Mesodermal cell (in vitro differentiated cells): Measurements from ENCODE around the gene CRIP2.

ENCODE experiments used
- H3K27ac ChIP-seq: 2 replicates; pipeline ENCODE4 v1.7.0; 2013; ENCODE audit warnings: mild to moderate bottlenecking, low read depth, low read length, moderate library complexity; ENCODE audit not compliant: severe bottlenecking
- H3K36me3 ChIP-seq: 2 replicates; pipeline ENCODE4 v1.7.1; 2013; ENCODE audit warnings: mild to moderate bottlenecking, low read length, moderate library complexity; ENCODE audit not compliant: control insufficient read depth, insufficient read depth
- H3K4me1 ChIP-seq: one replicate; pipeline ENCODE4 v1.7.1; 2013; ENCODE audit warnings: mild to moderate bottlenecking, low read length; ENCODE audit not compliant: insufficient read depth, control insufficient read depth, poor library complexity, severe bottlenecking
- H3K4me3 ChIP-seq: 2 replicates; pipeline ENCODE4 v1.7.0; 2013; ENCODE audit warnings: low read length, control low read depth, mild to moderate bottlenecking; ENCODE audit not compliant: insufficient read depth, poor library complexity, severe bottlenecking; ENCODE audit errors: extremely low read depth
- H3K9me3 ChIP-seq: 2 replicates; pipeline ENCODE4 v1.7.1; 2013; ENCODE audit warnings: mild to moderate bottlenecking, low read length, moderate library complexity; ENCODE audit not compliant: control insufficient read depth
- WGBS, 2 experiments: methylation state at CpG; one replicate each; pipeline ENCODE4 v1.1.5; 2013; ENCODE audit warnings: missing lambda C conversion rate in 2 of 2; ENCODE audit not compliant: insufficient coverage in 2 of 2; 5-methylcytosine and 5-hydroxymethylcytosine counted together

CRIP2 gene

GRCh38 chr14:105496831-105497591 is 22.4 kb downstream of the CRIP2 start:
- no peak overlapping the region for H3K27ac ChIP-seq
- H3K4me3 ChIP-seq: no peak overlapping the region
- H3K9me3 ChIP-seq: no peaks in the 10 kb centered on the region
- peaks cover 7% of the 10 kb centered on the region for H3K4me1 ChIP-seq
- WGBS, 2 experiments: 94 to 96% methylated on average over 25 to 27 of the region's 32 CpGs
- peaks cover 22% of the 10 kb centered on the region for H3K36me3 ChIP-seq

GRCh38 chr14:105497671-105498429 is 23.2 kb downstream of the CRIP2 start:
- Histone ChIP-seq H3K4me1 (peaks cover 5% of the 10 kb centered on the region), H3K4me3 (no peak overlapping the region), H3K27ac (no peak overlapping the region), H3K36me3 (peaks cover 18% of the 10 kb centered on the region), H3K9me3 (no peaks in the 10 kb centered on the region)
- WGBS, 2 experiments: 94 to 97% methylated on average over 28 to 31 of the region's 31 CpGs

GRCh38 chr14:105498430-105499255 is 24.0 kb downstream of the CRIP2 start:
- peak overlapping the region; percentile 29 for H3K27ac ChIP-seq
- H3K36me3 ChIP-seq: peaks cover 13% of the 10 kb centered on the region
- H3K4me3 ChIP-seq: no peak overlapping the region
- WGBS, 2 experiments: 90 to 91% methylated on average over 35 of the region's 36 CpGs
- H3K9me3 ChIP-seq: no peaks in the 10 kb centered on the region
- peaks cover 5% of the 10 kb centered on the region for H3K4me1 ChIP-seq

- no peak overlapping the region for H3K4me3 ChIP-seq
- no peaks in the 10 kb centered on the region for H3K9me3 ChIP-seq
- peak overlapping the region; percentile 29 for H3K27ac ChIP-seq
- peaks cover 11% of the 10 kb centered on the region for H3K36me3 ChIP-seq
- peaks cover 5% of the 10 kb centered on the region for H3K4me1 ChIP-seq
- WGBS, 2 experiments: 81 to 84% methylated on average over 25 of the region's 27 CpGs
These were observed 24.8 kb downstream of the CRIP2 start for GRCh38 chr14:105499256-105500035.

GRCh38 chr14:105500036-105500725 is 25.6 kb downstream of the CRIP2 start:
- Histone ChIP-seq H3K36me3 (peaks cover 8% of the 10 kb centered on the region), H3K27ac (peak overlapping the region; percentile 29), H3K9me3 (no peaks in the 10 kb centered on the region), H3K4me1 (peaks cover 5% of the 10 kb centered on the region), H3K4me3 (no peak overlapping the region)
- WGBS, 2 experiments: 94 to 95% methylated on average over 18 to 21 of the region's 21 CpGs

GRCh38 chr14:105500726-105501101 is 26.1 kb downstream of the CRIP2 start:
- Histone ChIP-seq H3K36me3 (peaks cover 8% of the 10 kb centered on the region), H3K9me3 (no peaks in the 10 kb centered on the region), H3K27ac (no peak overlapping the region), H3K4me3 (no peak overlapping the region), H3K4me1 (peaks cover 5% of the 10 kb centered on the region)
- WGBS, 2 experiments: 87 to 91% methylated on average over 9 to 10 of the region's 10 CpGs

- WGBS, 2 experiments: 94% methylated on average over 8 to 9 of the region's 13 CpGs
- Histone ChIP-seq H3K4me3 (no peak overlapping the region), H3K4me1 (peaks cover 5% of the 10 kb centered on the region), H3K9me3 (no peaks in the 10 kb centered on the region), H3K27ac (no peak overlapping the region), H3K36me3 (peaks cover 8% of the 10 kb centered on the region)
These were observed 27.1 kb downstream of the CRIP2 start for GRCh38 chr14:105501504-105502291.

- Histone ChIP-seq H3K27ac (no peak overlapping the region), H3K9me3 (no peaks in the 10 kb centered on the region), H3K4me1 (peaks cover 5% of the 10 kb centered on the region), H3K4me3 (no peak overlapping the region), H3K36me3 (peaks cover 8% of the 10 kb centered on the region)
- WGBS, 2 experiments: 82 to 89% methylated on average over 14 to 15 of the region's 18 CpGs
These were observed 28.1 kb downstream of the CRIP2 start for GRCh38 chr14:105502446-105503295.

GRCh38 chr14:105503296-105503640 is 28.6 kb downstream of the CRIP2 start:
- H3K36me3 ChIP-seq: peaks cover 2% of the 10 kb centered on the region
- WGBS, 2 experiments: 72 to 85% methylated on average over 4 to 7 of the region's 7 CpGs
- H3K4me1 ChIP-seq: peaks cover 5% of the 10 kb centered on the region
- no peak overlapping the region for H3K4me3 ChIP-seq
- no peak overlapping the region for H3K27ac ChIP-seq
- no peaks in the 10 kb centered on the region for H3K9me3 ChIP-seq
